ENCODE measurements around the gene LSM12. TPM values are rescaled to one million over a fixed set of nuclear protein-coding genes. Genes with fewer than 3 reads are reported as not detected.

LSM12 gene
- total and polyA plus RNA-seq, 2 of the 8 experiments (the other 6 are each of a cell fraction or from before 2014, with no cell fraction given): 69.8 to 142 TPM

- TF ChIP-seq ASH2L (IDR thresholded peaks at IDR 0.05; ENCODE audit: low read length) (no peak), EZH2 (IDR thresholded peaks at IDR 0.05; ENCODE audit: low read depth, low read length, severe bottlenecking) (no peak), CBX8 (IDR thresholded peaks at IDR 0.05; ENCODE audit: borderline replicate concordance, low read depth, low read length) (no peak), PHF8 (conservative IDR thresholded peaks at IDR 0.05; ENCODE audit: low read depth, low read length) (no peak), SIRT6 (IDR thresholded peaks at IDR 0.05; ENCODE audit: low read length) (no peak), ZNF274 (IDR thresholded peaks at IDR 0.05; ENCODE audit: borderline replicate concordance, extremely low read depth, low read length) (no peak), CHD2 (IDR thresholded peaks at IDR 0.05; ENCODE audit: low read length) (no peak), FOSL1 (IDR thresholded peaks at IDR 0.05; ENCODE audit: insufficient read depth, low read depth, low read length) (no peak), JUND (IDR thresholded peaks at IDR 0.05; ENCODE audit: low read length) (no peak)
Observed at GRCh38 chr17:43984521-43984920, 82.0 kb downstream of the LSM12 start (continued).

Small RNA genes lying within 50 kb of the gene (small RNA-seq; reads per million reads assigned to genes)
- not detected for gene RF00012 (ENCODE audit: insufficient read depth)

Other genes with a start within 250 kb of the LSM12 start
- 5.5 and 6.1 TPM in 2 replicates for gene MPP3, start 233.5 kb downstream of the LSM12 start, total RNA-seq (2021; fragmentation: NEBNext Ultra II Directional; extraction: Animal tissue kit (Norgen Biotek cat#: 25700))
- 3.1 and 3.8 TPM in 2 replicates for gene MPP3, start 233.5 kb downstream of the LSM12 start, polyA plus RNA-seq (2011; rRNA removed)
- gene CD300LG, start 219.5 kb downstream of the LSM12 start, total RNA-seq (2021; fragmentation: NEBNext Ultra II Directional; extraction: Animal tissue kit (Norgen Biotek cat#: 25700)): not detected in 2 replicates
- gene CD300LG, start 219.5 kb downstream of the LSM12 start, polyA plus RNA-seq (2011; rRNA removed): 0.06 and 0.14 TPM in 2 replicates
- 30.9 and 31.6 TPM in 2 replicates for gene MPP2, start 159.1 kb downstream of the LSM12 start, total RNA-seq (2021; fragmentation: NEBNext Ultra II Directional; extraction: Animal tissue kit (Norgen Biotek cat#: 25700))
- gene MPP2, start 159.1 kb downstream of the LSM12 start, polyA plus RNA-seq (2011; rRNA removed): 33.5 and 34.1 TPM in 2 replicates
- gene PPY, start 124.2 kb downstream of the LSM12 start, total RNA-seq (2021; fragmentation: NEBNext Ultra II Directional; extraction: Animal tissue kit (Norgen Biotek cat#: 25700)): not detected in 2 replicates
- gene PPY, start 124.2 kb downstream of the LSM12 start, polyA plus RNA-seq (2011; rRNA removed): 0.26 TPM in 1 of 2 replicates, not detected in the other
- 0.42 and 0.93 TPM in 2 replicates for gene PYY, start 112.7 kb downstream of the LSM12 start, total RNA-seq (2021; fragmentation: NEBNext Ultra II Directional; extraction: Animal tissue kit (Norgen Biotek cat#: 25700))
- gene PYY, start 112.7 kb downstream of the LSM12 start, polyA plus RNA-seq (2011; rRNA removed): 2.7 and 3.4 TPM in 2 replicates
- 5.1 TPM in 2 replicates for gene NAGS, start 62.0 kb downstream of the LSM12 start, total RNA-seq (2021; fragmentation: NEBNext Ultra II Directional; extraction: Animal tissue kit (Norgen Biotek cat#: 25700))
- gene NAGS, start 62.0 kb downstream of the LSM12 start, polyA plus RNA-seq (2011; rRNA removed): 4.0 and 4.4 TPM in 2 replicates
- 16.1 and 20.9 TPM in 2 replicates for gene TMEM101, start 51.7 kb downstream of the LSM12 start, total RNA-seq (2021; fragmentation: NEBNext Ultra II Directional; extraction: Animal tissue kit (Norgen Biotek cat#: 25700))
- gene TMEM101, start 51.7 kb downstream of the LSM12 start, polyA plus RNA-seq (2011; rRNA removed): 44.7 and 55.6 TPM in 2 replicates
- gene G6PC3, start 4.1 kb upstream of the LSM12 start, total RNA-seq (2021; fragmentation: NEBNext Ultra II Directional; extraction: Animal tissue kit (Norgen Biotek cat#: 25700)): 104 and 114 TPM in 2 replicates
- gene G6PC3, start 4.1 kb upstream of the LSM12 start, polyA plus RNA-seq (2011; rRNA removed): 343 and 436 TPM in 2 replicates
- gene HDAC5, start 57.0 kb upstream of the LSM12 start, total RNA-seq (2021; fragmentation: NEBNext Ultra II Directional; extraction: Animal tissue kit (Norgen Biotek cat#: 25700)): 48.5 and 54.0 TPM in 2 replicates
- 54.4 and 79.2 TPM in 2 replicates for gene HDAC5, start 57.0 kb upstream of the LSM12 start, polyA plus RNA-seq (2011; rRNA removed)
- 18.8 and 19.4 TPM in 2 replicates for gene HROB, start 75.3 kb upstream of the LSM12 start, total RNA-seq (2021; fragmentation: NEBNext Ultra II Directional; extraction: Animal tissue kit (Norgen Biotek cat#: 25700))
- gene HROB, start 75.3 kb upstream of the LSM12 start, polyA plus RNA-seq (2011; rRNA removed): 21.6 and 24.1 TPM in 2 replicates
- gene ASB16, start 104.0 kb upstream of the LSM12 start, total RNA-seq (2021; fragmentation: NEBNext Ultra II Directional; extraction: Animal tissue kit (Norgen Biotek cat#: 25700)): 0.19 TPM in 1 of 2 replicates, not detected in the other
- gene ASB16, start 104.0 kb upstream of the LSM12 start, polyA plus RNA-seq (2011; rRNA removed): 0.05 and 0.09 TPM in 2 replicates
- 15.7 and 18.5 TPM in 2 replicates for gene TMUB2, start 120.3 kb upstream of the LSM12 start, total RNA-seq (2021; fragmentation: NEBNext Ultra II Directional; extraction: Animal tissue kit (Norgen Biotek cat#: 25700))
- 30.5 and 34.7 TPM in 2 replicates for gene TMUB2, start 120.3 kb upstream of the LSM12 start, polyA plus RNA-seq (2011; rRNA removed)
- gene ATXN7L3, start 133.2 kb upstream of the LSM12 start, total RNA-seq (2021; fragmentation: NEBNext Ultra II Directional; extraction: Animal tissue kit (Norgen Biotek cat#: 25700)): 103 and 106 TPM in 2 replicates
- gene ATXN7L3, start 133.2 kb upstream of the LSM12 start, polyA plus RNA-seq (2011; rRNA removed): 53.7 and 72.5 TPM in 2 replicates
- 102 and 106 TPM in 2 replicates for gene UBTF, start 153.0 kb upstream of the LSM12 start, total RNA-seq (2021; fragmentation: NEBNext Ultra II Directional; extraction: Animal tissue kit (Norgen Biotek cat#: 25700))
- 14.7 and 18.0 TPM in 2 replicates for gene UBTF, start 153.0 kb upstream of the LSM12 start, polyA plus RNA-seq (2011; rRNA removed)
- gene SLC4A1, start 201.5 kb upstream of the LSM12 start, total RNA-seq (2021; fragmentation: NEBNext Ultra II Directional; extraction: Animal tissue kit (Norgen Biotek cat#: 25700)): 0.08 TPM in 1 of 2 replicates, not detected in the other
- gene SLC4A1, start 201.5 kb upstream of the LSM12 start, polyA plus RNA-seq (2011; rRNA removed): 0.08 and 0.09 TPM in 2 replicates
- 6.1 and 6.4 TPM in 2 replicates for gene RUNDC3A, start 241.9 kb upstream of the LSM12 start, total RNA-seq (2021; fragmentation: NEBNext Ultra II Directional; extraction: Animal tissue kit (Norgen Biotek cat#: 25700))
- 13.8 and 15.6 TPM in 2 replicates for gene RUNDC3A, start 241.9 kb upstream of the LSM12 start, polyA plus RNA-seq (2011; rRNA removed)

Measured in H1 (cell line).